Retina (tissue), 1 donor: Measurements from ENCODE around the gene TREML4.
"Not testable (repeated sequence)": the region's sequence is repeated elsewhere in the genome, so short reads cannot be mapped to it uniquely, and the experiment has no call there.

Experiments used
- DNase-seq: peaks from one replicate; pipeline ENCODE4 v3.0.0-alpha.2; 2016

Gene TREML4

DNA sequence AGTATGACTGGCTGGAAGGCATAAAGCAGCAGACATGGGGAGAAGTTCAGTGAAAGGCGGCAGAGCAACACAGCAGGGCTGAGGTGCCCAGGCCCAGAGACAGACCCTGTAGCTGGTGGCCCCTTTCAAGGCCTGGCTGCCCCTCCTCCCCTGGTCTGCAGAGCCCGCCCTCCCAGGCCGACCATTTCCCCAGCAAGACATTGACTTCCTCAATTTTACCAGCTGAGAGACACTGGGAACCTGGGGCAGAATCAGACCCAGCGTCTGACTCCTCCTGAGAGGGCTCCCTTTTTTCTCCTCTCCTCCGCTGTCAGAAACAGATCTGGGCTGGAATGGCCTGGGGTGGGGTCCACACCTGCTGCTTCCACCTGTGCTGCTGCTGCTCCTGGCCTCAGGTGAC, at the start of gene TREML4:
Gene TREML4, plus strand, starts transcription at position 254 of the 400 bp plus-strand sequence. Its CDS starts 79 bp downstream, at position 333.
- no peak for DNase-seq

GRCh38 chr6:41179163-41179562, 49.0 kb upstream of the TREML4 start:
- DNase-seq = no peak

DNA sequence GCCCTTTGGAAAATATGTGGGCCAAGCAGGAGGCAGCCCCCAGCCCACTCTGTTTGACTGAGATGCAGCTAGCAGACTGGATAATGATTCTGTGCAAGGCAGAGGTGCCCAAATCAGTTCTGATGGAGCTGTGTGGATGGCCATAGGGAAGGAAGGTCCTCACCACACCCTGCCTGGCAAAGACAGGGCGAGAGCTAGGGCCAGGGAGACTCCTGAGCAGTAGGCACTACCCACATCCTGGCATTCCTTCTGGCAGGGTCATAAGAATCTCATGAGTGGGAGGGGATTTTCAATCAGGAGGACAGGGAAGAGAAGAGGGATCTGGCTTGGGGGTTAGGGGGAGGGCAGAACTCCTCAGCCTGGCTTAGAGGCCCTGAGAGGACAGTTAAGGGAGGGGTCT, 46.6 kb upstream of the TREML4 start:
- DNase-seq = no peak

- no peak for DNase-seq
Measured at GRCh38 chr6:41182069-41183034, 45.8 kb upstream of the TREML4 start.

DNA sequence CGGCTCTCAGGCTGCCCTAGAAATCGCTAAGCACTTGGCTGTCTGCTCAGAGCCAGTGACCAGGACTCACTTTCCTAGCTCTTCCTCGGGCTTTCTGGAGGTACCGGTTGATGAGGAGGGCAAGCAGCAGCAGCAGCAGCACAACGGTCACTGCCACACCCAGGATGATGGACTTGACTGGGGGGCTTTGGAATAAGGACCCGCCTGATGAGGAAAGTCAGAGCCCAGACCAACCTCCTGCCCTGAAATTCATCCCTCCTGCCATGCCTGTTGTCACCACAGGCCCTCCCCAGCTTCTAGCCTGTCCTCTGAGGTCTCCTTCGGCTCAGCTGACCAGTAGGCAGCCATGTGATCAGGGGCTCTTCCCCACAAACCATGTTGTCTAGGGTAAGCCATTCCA, 43.4 kb upstream of the TREML4 start:
- DNase-seq = no peak

DNA sequence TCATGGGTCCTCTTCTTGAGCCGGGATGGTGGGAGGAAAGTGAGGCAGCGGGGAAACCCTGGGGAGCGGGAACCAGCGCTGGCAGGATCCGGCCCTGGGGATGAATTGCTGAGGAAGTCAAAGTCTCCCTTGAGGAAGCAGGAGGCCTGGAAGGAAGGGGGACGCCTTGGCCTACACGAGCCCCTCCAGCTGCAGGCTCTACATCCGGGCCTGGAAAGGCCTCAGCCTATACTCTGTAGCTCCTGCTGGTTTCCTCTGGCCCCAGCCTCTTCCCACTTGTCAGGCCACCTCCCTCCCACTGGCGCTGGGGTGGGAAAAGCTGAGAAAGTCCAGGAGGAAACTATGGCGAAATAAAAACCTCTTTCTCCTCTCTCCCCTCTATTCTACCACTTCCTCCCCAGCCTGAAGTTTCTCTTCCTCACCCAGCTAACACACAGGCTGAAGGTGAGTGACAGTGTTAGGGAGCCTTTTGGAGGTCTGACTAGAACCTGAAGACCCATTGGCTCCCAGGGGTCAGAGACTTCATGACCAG, 42.1 kb upstream of the TREML4 start:
- no peak for DNase-seq

DNA sequence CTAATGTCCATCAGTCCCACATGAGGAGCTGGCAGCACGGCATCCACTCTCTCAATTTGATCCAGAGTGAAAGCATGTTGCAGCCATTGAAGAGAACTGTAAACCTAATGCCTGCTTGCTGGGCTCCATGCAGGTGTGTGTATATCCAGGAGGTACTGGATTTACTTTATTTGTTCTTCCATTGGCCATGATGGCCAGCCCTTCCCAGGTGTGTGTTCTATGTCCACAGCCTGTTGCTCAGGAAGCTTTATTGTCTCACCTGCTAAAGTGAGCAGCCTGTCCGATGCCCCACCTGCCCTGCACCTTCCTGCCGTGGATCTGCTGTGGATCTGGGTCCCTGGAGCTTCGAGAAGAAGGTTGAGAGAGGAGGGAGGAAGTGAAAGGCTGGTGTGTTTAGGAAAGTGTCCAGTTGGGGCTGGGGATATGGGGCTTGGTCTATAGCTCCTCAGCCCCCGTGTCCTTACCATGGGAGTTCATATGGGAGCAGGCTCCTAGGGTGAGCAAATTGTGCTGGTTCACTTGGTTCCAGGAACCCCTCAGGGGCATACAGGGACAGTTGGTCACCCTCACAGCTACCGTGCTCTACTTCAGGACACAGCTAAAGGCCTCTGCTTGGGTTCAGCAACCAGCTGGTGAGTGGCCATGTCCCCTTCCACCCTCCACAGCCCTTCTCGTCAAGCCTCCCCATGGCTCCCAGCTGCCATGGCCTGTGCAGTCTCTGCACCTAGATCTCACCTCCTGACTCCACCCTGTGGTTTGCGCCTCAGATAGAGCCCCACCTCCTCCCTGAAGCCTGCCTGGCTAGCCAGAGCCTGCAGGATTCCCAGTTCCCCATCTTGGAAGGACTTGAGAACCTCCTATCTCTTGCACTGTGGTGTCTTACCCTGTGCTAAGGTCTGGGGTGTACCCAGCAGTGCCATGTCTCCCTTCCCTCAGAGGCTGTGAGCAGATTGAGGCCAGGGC, 39.9 kb upstream of the TREML4 start:
- DNase-seq = no peak

- not testable (repeated sequence) for DNase-seq
Measured at GRCh38 chr6:41189046-41189445, 39.1 kb upstream of the TREML4 start.

DNA sequence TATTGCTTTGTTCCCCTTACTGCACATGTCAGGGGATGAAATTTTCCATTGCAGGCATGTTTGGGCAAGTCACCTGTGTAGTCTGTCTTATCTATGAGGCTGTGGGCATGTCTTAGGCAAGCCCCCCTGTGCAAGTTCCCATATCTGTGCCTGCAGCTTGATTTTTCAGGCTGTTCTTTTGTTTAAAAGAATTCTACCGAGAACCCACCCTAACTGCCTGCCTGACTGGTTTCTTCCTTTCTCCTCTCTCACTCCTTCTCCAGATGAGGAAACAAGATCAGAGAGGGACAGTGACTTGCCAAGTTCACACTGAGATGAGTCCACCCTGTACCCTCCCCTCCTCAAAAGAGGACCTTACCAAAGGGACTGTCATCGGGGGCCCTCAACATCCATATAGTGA, 38.2 kb upstream of the TREML4 start:
- no peak for DNase-seq

DNA sequence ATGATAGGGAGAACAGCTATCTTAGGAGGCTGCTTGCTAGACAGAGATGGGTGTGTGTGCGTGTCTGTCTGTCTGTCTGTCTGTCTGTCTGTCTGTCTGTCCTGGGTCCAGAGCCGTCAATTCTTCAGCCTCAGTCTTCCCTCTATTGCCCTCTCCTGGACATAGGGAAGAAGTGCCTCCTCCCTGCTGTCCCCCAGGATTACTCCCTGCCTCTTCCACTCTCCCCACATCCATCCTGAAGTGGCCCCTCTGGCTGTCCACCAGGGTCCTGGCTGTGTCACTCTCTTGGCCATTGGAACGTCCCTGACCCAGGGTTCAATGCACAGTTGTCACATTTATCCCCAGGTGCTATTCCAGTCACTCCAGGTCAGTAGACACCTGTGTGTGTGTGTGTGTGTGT, 37.4 kb upstream of the TREML4 start:
- no peak for DNase-seq

GRCh38 chr6:41191569-41191968, 36.6 kb upstream of the TREML4 start:
- peak; percentile 23 for DNase-seq

GRCh38 chr6:41193171-41193734, 34.9 kb upstream of the TREML4 start:
- DNase-seq = no peak

DNA sequence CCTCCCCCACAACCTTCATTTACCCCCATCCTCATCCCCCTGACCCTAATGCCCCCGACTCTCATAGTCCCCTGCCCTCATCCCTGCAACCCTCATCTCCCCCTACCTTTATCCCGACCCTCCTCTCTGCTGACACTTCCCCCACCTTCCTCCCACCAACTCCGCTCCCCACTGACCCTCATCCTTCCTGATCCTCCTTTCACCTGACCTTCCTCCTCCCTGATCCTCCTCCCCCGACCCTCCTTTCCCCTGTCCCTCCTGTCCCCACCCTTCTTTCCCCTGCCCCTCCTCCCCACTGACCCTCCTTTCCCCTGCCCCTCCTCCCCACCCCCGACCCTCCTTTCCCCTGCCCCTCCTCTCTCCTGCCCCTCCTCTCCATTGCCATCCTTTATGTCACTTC, 34.3 kb upstream of the TREML4 start:
- DNase-seq = no peak

- no peak for DNase-seq
Measured at GRCh38 chr6:41194386-41194785, 33.8 kb upstream of the TREML4 start.

GRCh38 chr6:41197234-41197633, 30.9 kb upstream of the TREML4 start:
- no peak for DNase-seq

GRCh38 chr6:41199552-41200246, 28.4 kb upstream of the TREML4 start:
- DNase-seq = no peak

DNA sequence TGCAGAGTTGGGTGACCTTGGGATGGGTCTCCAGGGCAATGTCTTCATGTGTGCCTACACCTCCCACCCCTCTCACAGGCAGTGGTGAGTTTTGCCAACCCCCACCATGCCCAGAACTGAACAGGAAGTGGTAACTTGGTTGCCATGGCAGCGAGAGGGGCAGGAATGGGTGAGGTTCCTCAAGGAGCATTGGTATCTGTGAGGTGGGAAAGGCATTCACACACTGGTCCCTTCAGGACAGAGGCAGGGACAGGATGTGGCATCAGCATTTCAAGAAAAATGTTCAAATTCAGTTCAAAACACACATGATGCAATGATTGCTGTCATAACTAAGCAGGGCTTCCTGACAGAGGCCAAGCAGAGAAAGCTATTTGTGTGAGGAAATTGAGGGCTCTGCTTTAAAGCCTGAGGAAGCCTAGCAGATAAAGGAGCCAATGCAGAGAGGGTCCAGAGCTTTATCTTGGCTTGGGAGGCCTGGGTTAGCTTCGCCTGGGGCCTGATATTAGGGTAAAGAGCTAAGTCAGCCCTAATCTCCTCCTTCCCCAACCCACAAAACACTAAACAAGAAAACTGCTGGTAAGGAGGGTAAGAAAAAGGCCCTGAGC, 27.8 kb upstream of the TREML4 start:
- no peak for DNase-seq

DNA sequence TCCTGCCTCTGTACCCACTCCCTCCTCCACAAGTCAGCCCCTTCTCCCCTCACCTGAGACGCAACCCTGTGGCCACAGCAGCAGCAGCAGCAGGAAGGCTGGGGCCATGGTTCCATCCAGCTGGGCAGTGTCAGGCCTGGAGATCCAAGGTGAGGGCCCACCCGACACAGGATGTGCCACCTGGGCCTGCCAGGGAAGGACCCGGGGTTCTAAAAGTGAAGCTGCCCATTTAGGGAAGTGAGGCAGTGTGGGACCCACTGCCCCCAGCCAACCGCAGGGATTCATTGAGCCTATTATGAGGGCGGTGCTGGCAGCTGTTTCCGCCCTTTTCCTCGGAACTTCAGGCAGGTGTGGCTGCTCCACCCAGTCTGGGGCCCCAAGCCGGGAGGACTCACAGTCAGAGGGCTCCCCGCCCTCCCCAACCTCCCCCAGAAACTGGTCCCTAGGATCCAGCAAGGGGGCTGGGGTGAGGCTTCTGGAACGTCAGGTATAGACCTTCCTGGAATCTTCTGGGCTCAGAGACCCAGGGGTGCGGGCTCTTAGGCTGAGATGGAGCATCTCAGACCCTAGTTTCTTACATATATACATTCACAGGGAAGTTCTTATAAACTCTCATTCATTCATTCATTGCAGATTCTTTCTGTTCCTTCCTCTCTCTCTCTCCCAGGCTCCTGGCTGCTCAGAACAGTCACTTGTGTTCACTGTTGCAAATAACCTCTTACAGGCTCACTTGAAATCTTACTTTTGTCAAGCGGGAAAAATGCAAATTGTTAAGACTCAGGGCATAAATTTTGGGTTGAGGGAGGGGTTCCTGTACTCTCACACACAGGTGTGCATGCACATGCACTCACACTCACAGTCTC, 27.0 kb upstream of the TREML4 start, which contains the start of gene TREML2:
Gene TREML2, minus strand, starts transcription at position 249 of the 863 bp plus-strand sequence. Its CDS starts 141 bp downstream, at position 108.
- DNase-seq = no peak

DNA sequence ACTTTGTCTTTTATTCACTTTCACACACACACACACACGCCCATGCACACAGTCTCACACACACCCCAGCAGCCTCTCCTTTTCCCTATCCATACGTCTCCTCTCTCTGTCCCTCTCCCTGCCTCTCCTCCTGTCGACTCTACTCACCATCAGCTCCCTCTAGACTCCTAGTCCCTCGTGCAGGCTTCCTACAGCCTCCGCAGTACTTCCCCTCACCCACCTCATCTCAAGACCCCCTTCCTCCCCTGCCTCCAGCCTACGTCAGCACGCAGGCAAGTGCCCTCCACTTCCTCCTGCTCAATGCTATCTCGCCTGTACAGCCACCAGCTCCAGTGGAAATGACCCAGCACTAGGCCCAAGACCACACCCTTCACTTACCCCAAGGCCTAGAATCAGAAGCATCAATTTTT, 26.4 kb upstream of the TREML4 start:
- no peak for DNase-seq

- no peak for DNase-seq
Measured at GRCh38 chr6:41204156-41204555, 24.0 kb upstream of the TREML4 start.
